HepG2 (cell line): ENCODE results near the gene MYL6. TPM values are rescaled to one million over a fixed set of nuclear protein-coding genes. Genes with fewer than 3 reads are reported as not detected.

Experiments used
- CHD2 ChIP-seq: IDR thresholded peaks from 2 replicates; pipeline ENCODE4 v1.6.1; 2011; ENCODE audit warnings: low read depth, low read length, improper control_type of control experiment
- HES4 ChIP-seq: sonication (generic); formaldehyde crosslinking; IDR thresholded peaks from 2 replicates; pipeline ENCODE4 v1.9.0; 2021; ENCODE audit warnings: mild to moderate bottlenecking, missing genetic modification reagents, borderline replicate concordance
- JUND ChIP-seq: sonication (generic); formaldehyde crosslinking; IDR thresholded peaks from 2 replicates; pipeline ENCODE4 v1.8.0; 2022; ENCODE audit warnings: mild to moderate bottlenecking, missing genetic modification reagents
- NFE2 ChIP-seq: sonication (generic); formaldehyde crosslinking; IDR thresholded peaks from 2 replicates; pipeline ENCODE4 v1.4.0; 2020; ENCODE audit warnings: missing genetic modification reagents
- PCBP2 ChIP-seq: fragments of 200-400 bp; formaldehyde crosslinking; optimal IDR thresholded peaks from 2 replicates; pipeline ENCODE3; 2018; ENCODE audit warnings: low read length, low read depth; ENCODE audit not compliant: poor library complexity, severe bottlenecking
- REL ChIP-seq: sonication (generic); formaldehyde crosslinking; conservative IDR thresholded peaks from 2 replicates; pipeline ENCODE4 v1.8.0; 2022; ENCODE audit warnings: mild to moderate bottlenecking, missing genetic modification reagents, moderate library complexity
- SPEN ChIP-seq: sonication (generic); formaldehyde crosslinking; IDR thresholded peaks from 2 replicates; pipeline ENCODE4 v1.5.1; 2020; ENCODE audit warnings: low read depth, mild to moderate bottlenecking, missing genetic modification reagents
- SRSF1 ChIP-seq: fragments of 200-400 bp; formaldehyde crosslinking; optimal IDR thresholded peaks from 2 replicates; pipeline ENCODE3; 2017; ENCODE audit warnings: mild to moderate bottlenecking, low read depth, low read length, moderate library complexity
- TBL1XR1 ChIP-seq: fragments of 150-350 bp; IDR thresholded peaks from 2 replicates; pipeline ENCODE4 v1.6.1; 2014; ENCODE audit warnings: borderline replicate concordance, low read length; ENCODE audit not compliant: partially characterized antibody
- TSC22D2 ChIP-seq: sonication (generic); formaldehyde crosslinking; IDR thresholded peaks from 2 replicates; pipeline ENCODE4 v1.5.1; 2020; ENCODE audit warnings: missing genetic modification reagents, mild to moderate bottlenecking, borderline replicate concordance
- WIZ ChIP-seq: sonication (generic); formaldehyde crosslinking; IDR thresholded peaks from 2 replicates; pipeline ENCODE4 v1.5.1; 2020; ENCODE audit warnings: mild to moderate bottlenecking, missing genetic modification reagents
- ZC3H13 ChIP-seq: sonication (generic); formaldehyde crosslinking; IDR thresholded peaks from 2 replicates; pipeline ENCODE4 v1.8.1; 2023; ENCODE audit warnings: mild to moderate bottlenecking, missing genetic modification reagents, moderate library complexity
- ZFP82 ChIP-seq: sonication (generic); formaldehyde crosslinking; IDR thresholded peaks from 2 replicates; pipeline ENCODE4 v1.5.1; 2020; ENCODE audit warnings: mild to moderate bottlenecking, missing genetic modification reagents, borderline replicate concordance
- ZNF232 ChIP-seq: sonication (generic); formaldehyde crosslinking; IDR thresholded peaks from 2 replicates; pipeline ENCODE4 v1.4.0; 2020; ENCODE audit warnings: missing genetic modification reagents, borderline replicate concordance
- ZNF335 ChIP-seq: sonication (generic); formaldehyde crosslinking; IDR thresholded peaks from 2 replicates; pipeline ENCODE4 v1.4.0; 2020; ENCODE audit warnings: missing genetic modification reagents
- ZNF44 ChIP-seq: sonication (generic); formaldehyde crosslinking; IDR thresholded peaks from 2 replicates; pipeline ENCODE4 v1.5.1; 2020; ENCODE audit warnings: mild to moderate bottlenecking, missing genetic modification reagents
- ZNF652 ChIP-seq: IDR thresholded peaks from 2 replicates; pipeline ENCODE4 v1.6.1; 2016; ENCODE audit warnings: low read depth, borderline replicate concordance
- ZZZ3 ChIP-seq: sonication (generic); formaldehyde crosslinking; IDR thresholded peaks from 2 replicates; pipeline ENCODE4 v1.4.0; 2020; ENCODE audit warnings: missing genetic modification reagents, mild to moderate bottlenecking, borderline replicate concordance
- polyA plus RNA-seq, 8 experiments: library from polyadenylated mRNA; depleted of rRNA in 3 of 8; stranded (reverse) in 7 of 8; unstranded in 1 of 8; fragments of >200 nt; fragmentation: Illumina TruSeq in 4 of 8; extraction: Trizol in 4 of 8; gene quantifications; 2 replicates each; pipeline versions ENCODE4 v1.2.1 to v1.2.3, GENCODE V29; 2011 to 2016; ENCODE audit warnings: low read depth in 4 of 8, missing spikeins in 1 of 8, mixed read lengths in 1 of 8; ENCODE audit not compliant: insufficient read depth in 1 of 8
- total RNA-seq, 5 experiments: library from RNA; depleted of rRNA; stranded (reverse); fragments of >200 nt; fragmentation: Illumina TruSeq; extraction: Trizol; gene quantifications; 2 replicates each; pipeline ENCODE4 v1.2.3, GENCODE V29; 2016; ENCODE audit warnings: low read depth in 1 of 5
- TF ChIP-seq, protein P1 (sequence below), 2 experiments: IDR thresholded peaks; 2 replicates each; pipeline ENCODE4 v1.6.1; 2011 to 2012; ENCODE audit warnings: low read length in 2 of 2, borderline replicate concordance in 1 of 2, low read depth in 1 of 2, mild to moderate bottlenecking in 1 of 2, moderate library complexity in 1 of 2
- TF ChIP-seq, protein P2 (sequence below): sonication (generic); IDR thresholded peaks from 2 replicates; pipeline ENCODE4 v1.6.1; 2016; ENCODE audit warnings: low read depth, borderline replicate concordance
- TF ChIP-seq, protein P3 (sequence below): sonication (generic); formaldehyde crosslinking; IDR thresholded peaks from 2 replicates; pipeline ENCODE4 v1.5.1; 2020; ENCODE audit warnings: mild to moderate bottlenecking, missing genetic modification reagents, moderate library complexity
- TF ChIP-seq, protein P4 (sequence below): sonication (generic); formaldehyde crosslinking; IDR thresholded peaks from 2 replicates; pipeline ENCODE4 v1.5.0; 2020; ENCODE audit warnings: missing genetic modification reagents

Gene MYL6
- total and polyA plus RNA-seq, 2 of the 13 experiments (the other 11 are each of a cell fraction or from before 2014, with no cell fraction given): 1,127 to 1,192 TPM

DNA sequence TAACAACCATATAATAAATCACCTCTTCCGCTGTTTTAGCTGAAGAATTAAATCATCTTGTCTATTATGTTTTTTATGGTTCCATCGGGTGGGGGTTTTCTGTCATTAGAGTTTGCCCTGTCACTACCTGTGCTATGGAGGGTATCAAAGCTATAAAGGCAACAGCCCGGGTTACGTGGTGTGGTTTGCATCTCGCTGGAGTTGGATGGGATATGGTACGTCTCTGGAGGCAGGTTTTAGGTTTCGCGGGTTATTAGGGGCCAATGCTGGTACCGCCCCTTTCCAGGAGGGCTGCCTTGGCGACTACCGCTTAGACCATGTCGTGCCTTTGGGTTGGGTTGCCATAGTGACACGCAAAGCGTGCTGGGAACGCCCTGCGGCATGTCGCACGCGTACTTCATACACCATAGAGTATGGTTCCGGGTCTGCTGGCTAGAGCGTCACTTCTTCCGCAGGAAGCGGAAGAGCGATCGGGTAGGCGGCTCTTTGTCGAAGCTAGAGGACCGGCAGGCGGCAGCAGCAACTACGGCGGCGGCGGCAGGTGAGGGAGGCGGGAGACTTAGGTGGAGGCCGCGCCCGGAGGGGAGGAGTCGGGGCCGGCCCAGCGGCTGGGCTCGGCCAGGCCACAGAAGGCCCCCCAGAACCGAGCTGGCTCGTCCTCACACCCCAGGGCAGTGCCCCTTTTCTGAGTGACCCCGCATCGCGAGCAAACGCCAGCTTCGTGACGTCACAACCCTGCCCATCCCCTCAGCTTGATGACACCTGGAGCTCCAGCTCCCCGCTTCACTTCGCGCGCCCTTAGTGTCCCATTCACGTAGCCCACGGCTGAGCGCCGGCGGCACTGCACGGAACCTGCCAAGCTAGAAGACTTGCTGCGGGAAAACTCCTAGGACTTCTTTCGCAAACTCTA lies 40.1 kb upstream of the MYL6 start, which contains the start of gene ZC3H10 (continued):
- TF ChIP-seq WIZ: no peak
- TF ChIP-seq ZFP82: no peak
- TF ChIP-seq, protein P1, sequence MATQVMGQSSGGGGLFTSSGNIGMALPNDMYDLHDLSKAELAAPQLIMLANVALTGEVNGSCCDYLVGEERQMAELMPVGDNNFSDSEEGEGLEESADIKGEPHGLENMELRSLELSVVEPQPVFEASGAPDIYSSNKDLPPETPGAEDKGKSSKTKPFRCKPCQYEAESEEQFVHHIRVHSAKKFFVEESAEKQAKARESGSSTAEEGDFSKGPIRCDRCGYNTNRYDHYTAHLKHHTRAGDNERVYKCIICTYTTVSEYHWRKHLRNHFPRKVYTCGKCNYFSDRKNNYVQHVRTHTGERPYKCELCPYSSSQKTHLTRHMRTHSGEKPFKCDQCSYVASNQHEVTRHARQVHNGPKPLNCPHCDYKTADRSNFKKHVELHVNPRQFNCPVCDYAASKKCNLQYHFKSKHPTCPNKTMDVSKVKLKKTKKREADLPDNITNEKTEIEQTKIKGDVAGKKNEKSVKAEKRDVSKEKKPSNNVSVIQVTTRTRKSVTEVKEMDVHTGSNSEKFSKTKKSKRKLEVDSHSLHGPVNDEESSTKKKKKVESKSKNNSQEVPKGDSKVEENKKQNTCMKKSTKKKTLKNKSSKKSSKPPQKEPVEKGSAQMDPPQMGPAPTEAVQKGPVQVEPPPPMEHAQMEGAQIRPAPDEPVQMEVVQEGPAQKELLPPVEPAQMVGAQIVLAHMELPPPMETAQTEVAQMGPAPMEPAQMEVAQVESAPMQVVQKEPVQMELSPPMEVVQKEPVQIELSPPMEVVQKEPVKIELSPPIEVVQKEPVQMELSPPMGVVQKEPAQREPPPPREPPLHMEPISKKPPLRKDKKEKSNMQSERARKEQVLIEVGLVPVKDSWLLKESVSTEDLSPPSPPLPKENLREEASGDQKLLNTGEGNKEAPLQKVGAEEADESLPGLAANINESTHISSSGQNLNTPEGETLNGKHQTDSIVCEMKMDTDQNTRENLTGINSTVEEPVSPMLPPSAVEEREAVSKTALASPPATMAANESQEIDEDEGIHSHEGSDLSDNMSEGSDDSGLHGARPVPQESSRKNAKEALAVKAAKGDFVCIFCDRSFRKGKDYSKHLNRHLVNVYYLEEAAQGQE (IDR thresholded peaks at IDR 0.05; ENCODE audit: borderline replicate concordance in 1 of 2, low read depth in 1 of 2, low read length in 2 of 2): 0 out of 4 replicates have a peak, but pooled peaks of 1 of the 2 experiments have one; percentile 50
- TF ChIP-seq PCBP2: no peak
- TF ChIP-seq, protein P2, sequence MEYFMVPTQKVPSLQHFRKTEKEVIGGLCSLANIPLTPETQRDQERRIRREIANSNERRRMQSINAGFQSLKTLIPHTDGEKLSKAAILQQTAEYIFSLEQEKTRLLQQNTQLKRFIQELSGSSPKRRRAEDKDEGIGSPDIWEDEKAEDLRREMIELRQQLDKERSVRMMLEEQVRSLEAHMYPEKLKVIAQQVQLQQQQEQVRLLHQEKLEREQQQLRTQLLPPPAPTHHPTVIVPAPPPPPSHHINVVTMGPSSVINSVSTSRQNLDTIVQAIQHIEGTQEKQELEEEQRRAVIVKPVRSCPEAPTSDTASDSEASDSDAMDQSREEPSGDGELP: peak; percentile 40; the same call in 1 of the 2 replicates
- TF ChIP-seq ZNF44: no peak
- TF ChIP-seq, protein P3, sequence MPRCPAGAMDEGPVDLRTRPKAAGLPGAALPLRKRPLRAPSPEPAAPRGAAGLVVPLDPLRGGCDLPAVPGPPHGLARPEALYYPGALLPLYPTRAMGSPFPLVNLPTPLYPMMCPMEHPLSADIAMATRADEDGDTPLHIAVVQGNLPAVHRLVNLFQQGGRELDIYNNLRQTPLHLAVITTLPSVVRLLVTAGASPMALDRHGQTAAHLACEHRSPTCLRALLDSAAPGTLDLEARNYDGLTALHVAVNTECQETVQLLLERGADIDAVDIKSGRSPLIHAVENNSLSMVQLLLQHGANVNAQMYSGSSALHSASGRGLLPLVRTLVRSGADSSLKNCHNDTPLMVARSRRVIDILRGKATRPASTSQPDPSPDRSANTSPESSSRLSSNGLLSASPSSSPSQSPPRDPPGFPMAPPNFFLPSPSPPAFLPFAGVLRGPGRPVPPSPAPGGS (CRISPR knock-in tag): no peak; the same call in 1 of the 2 replicates
- peak; percentile 52; the same call in 1 of the 2 replicates for TF ChIP-seq ZNF652 (CRISPR knock-in tag)
- TF ChIP-seq ZC3H13: peak; percentile 99
- no peak for TF ChIP-seq REL (CRISPR knock-in tag)
- TF ChIP-seq HES4 (CRISPR knock-in tag): peak; percentile 57; the same call in 1 of the 2 replicates
- 0 out of 2 replicates have a peak, but pooled peaks have one; percentile 65 for TF ChIP-seq JUND (CRISPR knock-in tag)
- TF ChIP-seq TSC22D2: peak; percentile 63; the same call in 1 of the 2 replicates
- TF ChIP-seq ZNF232 (CRISPR knock-in tag): peak; percentile 83; the same call in 1 of the 2 replicates
- TF ChIP-seq SRSF1: peak; percentile 22
- TF ChIP-seq ZNF335 (CRISPR knock-in tag): peak; percentile 68; the same call in 1 of the 2 replicates
- TF ChIP-seq CHD2: peak; percentile 67; the same call in 1 of the 2 replicates
- TF ChIP-seq ZZZ3 (CRISPR knock-in tag): peak; percentile 98
- TF ChIP-seq TBL1XR1: no peak
- TF ChIP-seq SPEN: peak; percentile 99
- TF ChIP-seq, protein P4, sequence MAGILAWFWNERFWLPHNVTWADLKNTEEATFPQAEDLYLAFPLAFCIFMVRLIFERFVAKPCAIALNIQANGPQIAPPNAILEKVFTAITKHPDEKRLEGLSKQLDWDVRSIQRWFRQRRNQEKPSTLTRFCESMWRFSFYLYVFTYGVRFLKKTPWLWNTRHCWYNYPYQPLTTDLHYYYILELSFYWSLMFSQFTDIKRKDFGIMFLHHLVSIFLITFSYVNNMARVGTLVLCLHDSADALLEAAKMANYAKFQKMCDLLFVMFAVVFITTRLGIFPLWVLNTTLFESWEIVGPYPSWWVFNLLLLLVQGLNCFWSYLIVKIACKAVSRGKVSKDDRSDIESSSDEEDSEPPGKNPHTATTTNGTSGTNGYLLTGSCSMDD: no peak
- TF ChIP-seq NFE2 (CRISPR knock-in tag): no peak
